ENCODE results near the gene BICDL2.
"Not testable (repeated sequence)": the region's sequence is repeated elsewhere in the genome, so short reads cannot be mapped to it uniquely, and the experiment has no call there.

BICDL2 gene

GRCh38 chr16:3036726-3037315, at the start of gene BICDL2:
TSS of gene BICDL2 (minus strand) at chr16:3036944. CDS start at chr16:3035496, 1,448 bp downstream.
- TF ChIP-seq CTCF (conservative IDR thresholded peaks at IDR 0.05): no peak
- peak within 1 kb of the TSS; percentile 41; the same call in 1 of the 2 replicates for H3K27ac ChIP-seq

GRCh38 chr16:3085868-3086595, 49.3 kb upstream of the BICDL2 start:
- no peak overlapping the region for H3K27ac ChIP-seq
- no peak for TF ChIP-seq CTCF (conservative IDR thresholded peaks at IDR 0.05)

- no peak for TF ChIP-seq CTCF (conservative IDR thresholded peaks at IDR 0.05)
- H3K27ac ChIP-seq: no peak overlapping the region
Observed at GRCh38 chr16:3084969-3085670, 48.4 kb upstream of the BICDL2 start.

GRCh38 chr16:3084491-3084890, 47.7 kb upstream of the BICDL2 start:
- H3K27ac ChIP-seq: no peak overlapping the region
- no peak for TF ChIP-seq CTCF (conservative IDR thresholded peaks at IDR 0.05)

- not testable (repeated sequence) for H3K27ac ChIP-seq
Observed at GRCh38 chr16:3083408-3083807, 46.7 kb upstream of the BICDL2 start.

- not testable (repeated sequence) for H3K27ac ChIP-seq
Observed at GRCh38 chr16:3081957-3082356, 45.2 kb upstream of the BICDL2 start.

- H3K27ac ChIP-seq: no peak overlapping the region
- no peak for TF ChIP-seq CTCF (conservative IDR thresholded peaks at IDR 0.05)
Observed at GRCh38 chr16:3080024-3080423, 43.3 kb upstream of the BICDL2 start.

- no peak for TF ChIP-seq CTCF (conservative IDR thresholded peaks at IDR 0.05)
- H3K27ac ChIP-seq: no peak overlapping the region
Observed at GRCh38 chr16:3076577-3076976, 39.8 kb upstream of the BICDL2 start.

- not testable (repeated sequence) for H3K27ac ChIP-seq
Observed at GRCh38 chr16:3075946-3076345, 39.2 kb upstream of the BICDL2 start.
